ENCODE measurements around the gene KRTAP5-3.

KRTAP5-3 gene

DNA sequence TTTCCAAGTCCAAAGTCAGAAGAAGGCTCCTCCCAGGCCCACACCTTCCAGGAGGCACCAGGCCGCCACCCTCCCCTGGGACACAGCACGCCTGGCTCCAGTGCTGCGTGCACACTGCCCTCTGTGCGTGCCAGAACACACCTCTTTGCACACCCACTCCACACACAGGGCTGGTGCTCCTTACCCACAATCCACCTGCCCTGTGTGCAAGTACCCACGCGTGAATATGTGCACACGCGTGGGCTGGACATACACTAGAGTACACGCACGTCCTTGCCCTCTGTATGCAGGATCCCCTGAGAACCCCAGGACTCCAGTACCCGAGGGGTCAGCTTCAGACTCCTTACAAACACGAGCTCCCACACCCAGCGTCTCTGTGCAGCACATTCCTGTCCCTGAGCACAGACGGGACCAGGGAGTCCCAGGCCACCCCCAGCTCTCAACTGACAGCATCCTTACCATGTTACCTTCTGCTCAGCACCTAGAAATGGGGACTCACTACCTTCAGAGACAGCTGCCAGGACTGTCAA, 38.9 kb downstream of the KRTAP5-3 start:
- TF ChIP-seq, protein P1, sequence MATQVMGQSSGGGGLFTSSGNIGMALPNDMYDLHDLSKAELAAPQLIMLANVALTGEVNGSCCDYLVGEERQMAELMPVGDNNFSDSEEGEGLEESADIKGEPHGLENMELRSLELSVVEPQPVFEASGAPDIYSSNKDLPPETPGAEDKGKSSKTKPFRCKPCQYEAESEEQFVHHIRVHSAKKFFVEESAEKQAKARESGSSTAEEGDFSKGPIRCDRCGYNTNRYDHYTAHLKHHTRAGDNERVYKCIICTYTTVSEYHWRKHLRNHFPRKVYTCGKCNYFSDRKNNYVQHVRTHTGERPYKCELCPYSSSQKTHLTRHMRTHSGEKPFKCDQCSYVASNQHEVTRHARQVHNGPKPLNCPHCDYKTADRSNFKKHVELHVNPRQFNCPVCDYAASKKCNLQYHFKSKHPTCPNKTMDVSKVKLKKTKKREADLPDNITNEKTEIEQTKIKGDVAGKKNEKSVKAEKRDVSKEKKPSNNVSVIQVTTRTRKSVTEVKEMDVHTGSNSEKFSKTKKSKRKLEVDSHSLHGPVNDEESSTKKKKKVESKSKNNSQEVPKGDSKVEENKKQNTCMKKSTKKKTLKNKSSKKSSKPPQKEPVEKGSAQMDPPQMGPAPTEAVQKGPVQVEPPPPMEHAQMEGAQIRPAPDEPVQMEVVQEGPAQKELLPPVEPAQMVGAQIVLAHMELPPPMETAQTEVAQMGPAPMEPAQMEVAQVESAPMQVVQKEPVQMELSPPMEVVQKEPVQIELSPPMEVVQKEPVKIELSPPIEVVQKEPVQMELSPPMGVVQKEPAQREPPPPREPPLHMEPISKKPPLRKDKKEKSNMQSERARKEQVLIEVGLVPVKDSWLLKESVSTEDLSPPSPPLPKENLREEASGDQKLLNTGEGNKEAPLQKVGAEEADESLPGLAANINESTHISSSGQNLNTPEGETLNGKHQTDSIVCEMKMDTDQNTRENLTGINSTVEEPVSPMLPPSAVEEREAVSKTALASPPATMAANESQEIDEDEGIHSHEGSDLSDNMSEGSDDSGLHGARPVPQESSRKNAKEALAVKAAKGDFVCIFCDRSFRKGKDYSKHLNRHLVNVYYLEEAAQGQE (IDR thresholded peaks at IDR 0.05; ENCODE audit: insufficient read depth in 1 of 2, low read depth in 2 of 2, low read length in 2 of 2), result no peak
- TF ChIP-seq POLR2AphosphoS5 (IDR thresholded peaks at IDR 0.05; ENCODE audit: low read depth, low read length) (no peak), FOXP2 (optimal IDR thresholded peaks at IDR 0.05; ENCODE audit: borderline replicate concordance, extremely low read depth, extremely low read length, insufficient read depth) (no peak), TAF1 (IDR thresholded peaks at IDR 0.05; ENCODE audit: borderline replicate concordance, insufficient read depth, low read length) (no peak), SIN3A (IDR thresholded peaks at IDR 0.05; ENCODE audit: borderline replicate concordance, insufficient read depth, low read length) (no peak)

DNA sequence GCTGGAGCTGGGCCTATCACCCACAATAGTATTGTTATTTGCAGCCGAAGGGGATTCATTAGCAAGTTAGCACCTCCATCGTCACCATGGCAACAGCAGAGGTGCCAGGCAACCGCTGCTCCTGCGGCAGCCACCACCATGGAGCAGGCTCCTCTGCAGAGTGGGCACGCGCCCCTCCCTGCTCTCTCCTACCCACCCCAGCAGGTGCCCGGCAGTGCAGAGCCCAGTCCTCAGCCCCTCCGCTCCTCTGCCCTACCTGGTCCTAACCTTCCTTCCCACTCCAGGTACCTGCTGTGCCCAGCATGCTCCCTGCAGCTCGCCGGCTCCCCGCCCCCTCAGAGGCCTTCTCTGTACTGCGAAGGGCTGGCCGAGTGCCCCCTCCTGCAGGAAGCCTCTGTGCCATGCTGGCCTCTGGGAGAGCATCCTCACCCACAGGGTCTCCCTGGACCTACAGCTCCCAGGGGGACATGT, 39.8 kb downstream of the KRTAP5-3 start:
- TF ChIP-seq FOXP2 (optimal IDR thresholded peaks at IDR 0.05; ENCODE audit: borderline replicate concordance, extremely low read depth, extremely low read length, insufficient read depth), result no peak
- no peak for TF ChIP-seq SIN3A (IDR thresholded peaks at IDR 0.05; ENCODE audit: borderline replicate concordance, insufficient read depth, low read length)
- TF ChIP-seq, protein P1 (IDR thresholded peaks at IDR 0.05; ENCODE audit: insufficient read depth in 1 of 2, low read depth in 2 of 2, low read length in 2 of 2), result no peak
- TF ChIP-seq POLR2AphosphoS5 (IDR thresholded peaks at IDR 0.05; ENCODE audit: low read depth, low read length), result no peak
- no peak for TF ChIP-seq TAF1 (IDR thresholded peaks at IDR 0.05; ENCODE audit: borderline replicate concordance, insufficient read depth, low read length)

DNA sequence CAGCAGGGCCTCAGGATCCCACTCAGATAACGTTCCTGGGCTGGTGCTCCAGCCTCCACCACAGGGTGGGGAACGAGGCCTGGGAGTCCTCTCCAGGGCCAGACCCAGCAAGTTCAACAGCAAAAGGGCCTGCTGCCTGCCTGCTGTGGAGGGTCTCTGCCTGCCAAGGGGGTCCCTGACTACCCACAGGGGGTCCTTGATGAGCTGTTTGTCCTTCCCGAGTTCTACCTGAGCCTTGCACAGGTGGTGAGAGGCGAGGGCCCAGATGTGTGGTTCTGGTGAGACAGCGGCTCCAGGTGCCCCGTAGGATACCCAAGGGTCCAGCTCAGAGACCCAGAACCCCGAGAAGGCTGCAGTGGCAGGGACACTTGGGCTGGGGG, 40.6 kb downstream of the KRTAP5-3 start:
- TF ChIP-seq SIN3A (IDR thresholded peaks at IDR 0.05; ENCODE audit: borderline replicate concordance, insufficient read depth, low read length) (no peak), TAF1 (IDR thresholded peaks at IDR 0.05; ENCODE audit: borderline replicate concordance, insufficient read depth, low read length) (no peak), POLR2AphosphoS5 (IDR thresholded peaks at IDR 0.05; ENCODE audit: low read depth, low read length) (no peak), FOXP2 (optimal IDR thresholded peaks at IDR 0.05; ENCODE audit: borderline replicate concordance, extremely low read depth, extremely low read length, insufficient read depth) (no peak)
- TF ChIP-seq, protein P1 (IDR thresholded peaks at IDR 0.05; ENCODE audit: insufficient read depth in 1 of 2, low read depth in 2 of 2, low read length in 2 of 2), result no peak

DNA sequence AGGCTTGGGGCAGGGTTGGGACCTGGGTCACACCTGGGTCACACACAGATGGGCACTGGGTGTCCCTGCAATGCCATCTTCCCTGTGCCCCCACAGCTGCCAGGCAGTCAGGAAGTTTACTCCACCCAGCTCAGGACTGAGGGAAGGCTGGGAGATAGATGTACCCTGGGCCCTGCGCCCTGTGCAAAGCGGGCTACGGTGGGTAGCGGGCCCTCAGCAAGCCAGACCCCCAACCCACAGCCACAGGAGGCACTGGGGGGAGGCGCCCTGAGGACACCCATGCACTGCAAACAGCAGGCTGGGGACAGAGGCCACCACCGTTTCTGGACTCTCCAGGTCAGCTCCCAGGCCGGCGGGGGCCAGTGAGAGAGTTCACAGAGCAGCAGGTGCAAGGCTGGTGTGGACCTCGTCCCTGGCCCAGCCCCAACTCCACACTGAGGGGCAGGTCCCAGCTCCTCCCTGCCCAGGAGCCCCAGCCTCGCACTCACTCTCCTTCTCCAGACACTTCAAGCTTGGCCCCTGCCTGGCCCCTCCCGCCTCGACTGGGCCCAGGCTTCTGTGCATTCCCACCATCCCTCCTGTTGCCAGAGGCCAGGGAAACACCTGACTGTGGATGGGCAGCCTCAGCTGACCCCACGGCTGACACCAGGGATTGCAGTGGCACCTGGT, 41.1 kb downstream of the KRTAP5-3 start:
- TF ChIP-seq FOXP2 (optimal IDR thresholded peaks at IDR 0.05; ENCODE audit: borderline replicate concordance, extremely low read depth, extremely low read length, insufficient read depth), result no peak
- TF ChIP-seq SIN3A (IDR thresholded peaks at IDR 0.05; ENCODE audit: borderline replicate concordance, insufficient read depth, low read length), result no peak
- TF ChIP-seq TAF1 (IDR thresholded peaks at IDR 0.05; ENCODE audit: borderline replicate concordance, insufficient read depth, low read length), result no peak
- TF ChIP-seq, protein P1 (IDR thresholded peaks at IDR 0.05; ENCODE audit: insufficient read depth in 1 of 2, low read depth in 2 of 2, low read length in 2 of 2), result no peak
- TF ChIP-seq POLR2AphosphoS5 (IDR thresholded peaks at IDR 0.05; ENCODE audit: low read depth, low read length), result no peak
